ENCODE measurements around the gene SSR3. TPM values are rescaled to one million over a fixed set of nuclear protein-coding genes. Genes with fewer than 3 reads are reported as not detected.

The SSR3 gene
- total and polyA plus RNA-seq, 7 donors = 53.2 to 252 (median 71.5) TPM

DNA sequence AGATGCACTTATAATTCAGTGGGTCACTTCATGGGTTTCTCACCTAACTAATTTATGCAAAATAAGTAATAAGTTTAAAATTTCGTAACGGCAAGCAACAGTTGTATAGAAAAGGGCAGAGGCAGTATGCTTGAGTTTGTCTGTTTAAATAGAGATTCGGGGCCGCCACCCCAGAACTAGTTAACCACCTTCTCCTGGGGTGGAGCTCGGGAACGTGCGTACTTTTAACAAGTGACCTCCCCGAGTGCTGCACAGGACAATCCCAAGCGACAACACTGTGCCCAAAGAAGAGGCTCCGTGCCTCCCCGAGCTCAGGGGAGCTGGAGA, 439 bp downstream of the SSR3 start:
- intact Hi-C loops (cut with DNase I) = loop anchor here in 1 of 2 donors (10.0 kb wide), 1 partner anchor 530 kb away; no protein-coding TSS in a partner anchor
- peak overlapping the region; percentile 80 for H3K4me3 ChIP-seq
- DNase-seq (no peak), ATAC-seq (no peak)
- peak overlapping the region; percentile 82 for H3K27ac ChIP-seq
- TF ChIP-seq, protein P1, sequence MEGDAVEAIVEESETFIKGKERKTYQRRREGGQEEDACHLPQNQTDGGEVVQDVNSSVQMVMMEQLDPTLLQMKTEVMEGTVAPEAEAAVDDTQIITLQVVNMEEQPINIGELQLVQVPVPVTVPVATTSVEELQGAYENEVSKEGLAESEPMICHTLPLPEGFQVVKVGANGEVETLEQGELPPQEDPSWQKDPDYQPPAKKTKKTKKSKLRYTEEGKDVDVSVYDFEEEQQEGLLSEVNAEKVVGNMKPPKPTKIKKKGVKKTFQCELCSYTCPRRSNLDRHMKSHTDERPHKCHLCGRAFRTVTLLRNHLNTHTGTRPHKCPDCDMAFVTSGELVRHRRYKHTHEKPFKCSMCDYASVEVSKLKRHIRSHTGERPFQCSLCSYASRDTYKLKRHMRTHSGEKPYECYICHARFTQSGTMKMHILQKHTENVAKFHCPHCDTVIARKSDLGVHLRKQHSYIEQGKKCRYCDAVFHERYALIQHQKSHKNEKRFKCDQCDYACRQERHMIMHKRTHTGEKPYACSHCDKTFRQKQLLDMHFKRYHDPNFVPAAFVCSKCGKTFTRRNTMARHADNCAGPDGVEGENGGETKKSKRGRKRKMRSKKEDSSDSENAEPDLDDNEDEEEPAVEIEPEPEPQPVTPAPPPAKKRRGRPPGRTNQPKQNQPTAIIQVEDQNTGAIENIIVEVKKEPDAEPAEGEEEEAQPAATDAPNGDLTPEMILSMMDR (IDR thresholded peaks at IDR 0.05) = no peak
- WGBS, 3 donors = 0% methylated on average over 11 of the region's 11 CpGs
- no peaks in the 10 kb centered on the region for H3K27me3 ChIP-seq (ENCODE audit: insufficient read depth in 3 of 3, low read length in 2 of 3)
- H3K36me3 ChIP-seq (ENCODE audit: insufficient read depth in 1 of 2, low read depth in 1 of 2) = peaks cover 0 to 41% of the 10 kb centered on the region in 2 donors
- H3K4me1 ChIP-seq = peaks cover 37% of the 10 kb centered on the region
- no peaks in the 10 kb centered on the region for H3K9me3 ChIP-seq

DNA sequence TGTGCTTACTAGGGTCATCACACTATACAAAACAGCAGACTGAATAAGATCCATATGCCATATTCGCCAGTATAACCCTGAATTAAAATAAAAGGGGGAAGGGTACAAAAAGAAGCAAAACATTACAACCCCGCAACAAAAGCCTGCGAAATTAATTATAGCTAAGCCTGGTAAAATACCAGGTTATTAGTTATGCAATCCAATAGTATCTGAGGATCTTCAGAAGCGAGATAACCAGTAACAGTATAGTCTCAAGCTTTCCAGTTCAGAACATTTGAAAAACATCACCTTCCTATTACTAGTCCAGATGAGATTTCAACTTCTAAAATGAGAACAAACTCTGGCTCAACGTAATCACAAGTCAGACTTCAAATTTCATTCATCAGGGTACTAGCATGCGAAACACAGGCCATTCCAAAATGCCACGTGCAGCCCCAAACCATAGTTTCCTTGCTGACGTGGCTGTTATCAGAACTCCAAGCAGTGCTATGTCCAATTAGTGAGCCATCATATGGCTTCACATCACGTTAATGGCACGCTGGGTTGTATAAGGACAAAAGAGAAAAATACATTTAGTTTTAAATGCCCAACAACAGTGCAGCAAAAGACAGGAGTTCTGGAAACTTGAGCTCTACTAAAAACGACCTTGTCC, 1.1 kb downstream of the SSR3 start:
- H3K27me3 ChIP-seq (ENCODE audit: insufficient read depth in 3 of 3, low read length in 2 of 3) = no peaks in the 10 kb centered on the region
- H3K9me3 ChIP-seq = no peaks in the 10 kb centered on the region
- DNase-seq (no peak), ATAC-seq (peak in 1 of 4 donors; percentile 12)
- H3K27ac ChIP-seq = peak overlapping the region; percentile 82
- TF ChIP-seq, protein P1 (IDR thresholded peaks at IDR 0.05) = no peak
- peaks cover 41% of the 10 kb centered on the region for H3K4me1 ChIP-seq
- H3K4me3 ChIP-seq = peak overlapping the region; percentile 80
- peaks cover 0 to 47% of the 10 kb centered on the region in 2 donors for H3K36me3 ChIP-seq (ENCODE audit: insufficient read depth in 1 of 2, low read depth in 1 of 2)
- WGBS, 3 donors = 15 to 20% (median 16%) methylated on average over 11 of the region's 11 CpGs
- intact Hi-C loops (cut with DNase I) = loop anchor here in 1 of 2 donors (10.0 kb wide), 1 partner anchor 531 kb away; no protein-coding TSS in a partner anchor

DNA sequence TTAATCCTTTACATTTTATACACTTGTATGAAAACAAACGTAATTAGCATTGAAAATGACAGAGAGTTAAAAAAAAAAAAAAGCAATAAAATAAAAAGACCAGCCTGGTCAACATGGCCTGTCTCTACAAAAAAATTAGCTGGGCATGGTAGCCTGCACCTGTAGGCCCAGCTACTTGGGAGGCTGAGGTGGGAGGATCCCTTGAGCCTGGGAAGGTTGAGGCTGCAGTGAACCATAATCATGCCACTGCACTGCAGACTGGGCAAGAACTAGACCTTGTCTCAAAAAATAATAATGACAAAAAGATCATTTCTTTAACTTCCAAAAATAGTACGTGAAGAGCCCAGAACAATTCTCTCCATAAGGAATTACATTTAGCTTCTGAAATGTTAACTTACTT, 1.9 kb downstream of the SSR3 start:
- Histone ChIP-seq H3K9me3 (no peaks in the 10 kb centered on the region), H3K4me3 (peak overlapping the region; percentile 80), H3K27ac (no peak overlapping the region), H3K4me1 (peaks cover 47% of the 10 kb centered on the region), H3K27me3 (ENCODE audit: insufficient read depth in 3 of 3, low read length in 2 of 3) (no peaks in the 10 kb centered on the region), H3K36me3 (ENCODE audit: insufficient read depth in 1 of 2, low read depth in 1 of 2) (peaks cover 0 to 56% of the 10 kb centered on the region in 2 donors)
- 75 to 84% (median 78%) methylated on average over 2 of the region's 2 CpGs for WGBS, 3 donors
- TF ChIP-seq, protein P1 (IDR thresholded peaks at IDR 0.05) = no peak
- intact Hi-C loops (cut with DNase I) = loop anchor here in 1 of 2 donors (10.0 kb wide), 1 partner anchor 532 kb away; no protein-coding TSS in a partner anchor
- ATAC-seq (no peak), DNase-seq (no peak)

DNA sequence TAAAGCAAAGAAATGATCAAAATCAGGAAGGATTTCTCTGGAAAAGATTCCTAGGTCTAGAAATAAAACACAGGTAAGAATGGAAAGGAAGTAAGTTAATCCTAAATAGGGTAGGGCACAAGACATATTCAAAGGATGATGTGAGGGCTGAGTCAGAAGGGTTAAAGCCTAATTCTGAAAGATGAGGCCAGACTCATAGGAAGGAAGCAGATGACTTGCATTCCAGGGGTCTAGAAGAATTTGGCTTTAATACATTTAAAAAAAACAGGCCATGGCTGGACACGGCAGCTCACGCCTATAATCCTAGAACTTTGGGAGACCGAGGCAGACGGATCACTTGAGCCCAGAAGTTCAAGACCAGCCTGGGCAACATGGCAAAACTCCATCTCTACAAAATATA, 3.2 kb downstream of the SSR3 start:
- Histone ChIP-seq H3K4me3 (no peak overlapping the region), H3K36me3 (ENCODE audit: insufficient read depth in 1 of 2, low read depth in 1 of 2) (peaks cover 0 to 68% of the 10 kb centered on the region in 2 donors), H3K9me3 (no peaks in the 10 kb centered on the region), H3K4me1 (peaks cover 57% of the 10 kb centered on the region), H3K27ac (peak overlapping the region; percentile 26), H3K27me3 (ENCODE audit: insufficient read depth in 3 of 3, low read length in 2 of 3) (no peaks in the 10 kb centered on the region)
- TF ChIP-seq, protein P1 (IDR thresholded peaks at IDR 0.05) = no peak
- 61 to 83% (median 76%) methylated on average over 4 of the region's 4 CpGs for WGBS, 3 donors
- DNase-seq (no peak), ATAC-seq (no peak)
- intact Hi-C loops (cut with DNase I) = loop anchor here in 1 of 2 donors (10.0 kb wide), 1 partner anchor 533 kb away; no protein-coding TSS in a partner anchor
